ENCODE results near the gene PPP5C.

DNA sequence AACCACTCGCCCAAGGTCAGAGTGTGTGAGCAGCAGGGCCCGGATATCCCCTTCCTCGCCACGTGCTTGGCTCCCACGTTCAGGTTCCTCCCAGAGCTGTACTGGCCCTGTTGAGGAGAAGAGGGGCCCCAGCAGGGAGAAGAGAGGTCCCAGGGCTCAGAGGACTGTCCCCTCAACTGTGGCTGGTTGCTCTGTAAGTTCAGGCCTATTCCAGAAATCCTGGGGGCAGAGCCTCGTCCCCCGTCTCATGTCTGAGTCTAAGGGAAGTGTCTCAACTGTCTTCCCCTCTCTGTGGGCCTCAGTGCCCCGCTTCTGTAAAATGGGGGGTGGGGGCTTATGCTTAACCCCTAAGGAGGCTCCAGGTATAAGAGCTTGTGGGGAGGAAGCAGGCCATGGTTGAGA, 3.9 kb downstream of the PPP5C start:
- TF ChIP-seq POLR2AphosphoS5 (IDR thresholded peaks at IDR 0.05; ENCODE audit: borderline replicate concordance, low read depth, low read length) (no peak), EZH2 (IDR thresholded peaks at IDR 0.05) (no peak), FOXP2 (optimal IDR thresholded peaks at IDR 0.05; ENCODE audit: control extremely low read depth, extremely low read length, insufficient read depth) (no peak)

Measured in SK-N-MC (cell line).